DMS53 (cell line): ENCODE measurements around the gene GSAP.
A peak's percentile ranks its signal among the peaks of the same experiment; 100 is the strongest.
"Not testable (repeated sequence)": the region's sequence is repeated elsewhere in the genome, so short reads cannot be mapped to it uniquely, and the experiment has no call there.

Experiments
- DNase-seq: peaks from one replicate; lab custom pipeline; 2025; lab: John Stamatoyannopoulos, UW

The GSAP gene

DNA sequence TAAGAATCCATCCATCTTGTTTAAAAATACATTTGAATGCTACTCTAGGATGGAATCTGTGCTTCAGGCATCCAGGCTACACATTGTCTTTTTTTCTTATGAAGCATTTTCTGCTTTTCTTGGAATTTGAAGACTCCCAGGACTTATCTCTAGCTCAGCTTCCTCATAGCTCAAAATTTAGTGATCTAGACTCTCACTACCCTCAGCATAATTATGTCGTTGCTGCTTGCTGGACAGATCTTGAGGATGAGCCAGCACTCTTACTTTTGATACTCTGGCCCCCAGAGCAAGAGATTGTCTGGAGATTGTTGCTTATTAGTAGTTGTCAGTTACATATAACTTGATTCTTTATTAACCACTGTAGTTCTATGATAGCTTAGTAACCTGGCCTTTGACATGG is 133.3 kb downstream of the GSAP start:
- DNase-seq, result no peak

DNA sequence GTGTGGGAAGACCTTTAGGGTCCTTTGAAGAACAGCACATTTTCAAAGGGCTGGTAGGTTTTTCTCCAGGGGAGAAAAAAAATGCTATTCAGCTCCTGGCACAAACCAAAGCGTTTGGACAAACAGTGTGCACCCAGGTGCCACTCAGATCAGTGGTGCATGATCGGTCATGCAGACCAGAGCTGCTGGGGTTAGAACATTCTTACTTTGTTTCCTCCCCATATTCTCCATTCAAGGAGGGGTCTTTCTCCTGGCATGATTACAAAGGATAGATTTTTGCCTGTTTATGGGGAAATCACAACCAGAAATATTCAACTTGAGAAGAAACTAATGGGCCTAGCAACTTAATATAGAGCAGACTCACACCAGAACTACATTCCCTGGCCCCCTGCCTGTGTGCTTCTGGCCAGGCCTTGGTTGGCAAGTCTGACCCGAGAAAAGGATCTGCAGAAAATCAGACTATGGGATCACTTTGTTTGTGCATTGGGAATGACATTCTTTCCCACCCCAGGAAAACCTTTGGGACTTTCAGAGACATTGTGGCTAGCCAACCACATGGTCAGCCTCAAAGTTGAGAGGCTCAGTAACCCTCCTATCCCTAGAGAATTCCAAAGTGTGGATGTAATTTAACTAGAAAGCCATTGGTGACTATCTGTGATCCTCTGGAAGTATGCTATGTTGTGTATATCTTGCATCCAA is 134.2 kb downstream of the GSAP start:
- DNase-seq, result no peak

DNA sequence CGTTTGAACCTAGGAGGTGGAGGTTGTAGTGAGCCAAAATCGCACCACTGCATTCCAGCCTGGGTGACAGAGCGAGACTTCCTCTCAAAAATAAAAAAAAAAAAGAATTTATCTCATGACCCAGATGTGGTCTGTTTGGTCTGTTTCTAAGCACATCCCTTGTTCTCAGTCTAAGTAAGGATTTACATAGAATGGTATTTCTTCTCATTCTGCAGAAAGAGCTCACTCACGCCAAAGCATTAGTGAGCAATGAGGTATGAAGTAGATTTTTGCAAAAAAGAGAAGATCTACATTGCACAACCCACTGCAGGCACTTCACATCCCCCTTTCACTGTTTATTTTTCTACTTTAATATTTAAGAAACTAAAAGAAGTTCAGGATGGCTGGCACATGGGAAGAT is 140.0 kb downstream of the GSAP start:
- DNase-seq, result no peak

DNA sequence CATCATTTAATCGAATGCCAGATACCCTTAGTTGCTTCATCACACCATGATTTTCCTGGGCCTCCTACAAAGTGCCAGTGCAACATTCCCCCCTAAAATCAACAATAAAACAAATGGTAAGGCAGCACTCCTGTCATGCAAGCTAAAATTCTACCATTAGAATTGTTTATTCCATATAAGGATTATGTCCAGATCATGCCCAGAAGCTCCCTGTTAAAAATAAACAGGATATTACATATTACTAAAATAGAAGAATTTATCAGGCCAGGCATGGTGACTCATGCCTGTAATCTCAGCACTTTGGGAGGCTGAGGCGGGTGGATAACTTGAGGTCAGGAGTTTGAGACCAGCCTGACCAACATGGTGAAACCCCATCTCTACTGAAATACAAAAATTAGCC is 140.5 kb downstream of the GSAP start:
- DNase-seq, result not testable (repeated sequence)

DNA sequence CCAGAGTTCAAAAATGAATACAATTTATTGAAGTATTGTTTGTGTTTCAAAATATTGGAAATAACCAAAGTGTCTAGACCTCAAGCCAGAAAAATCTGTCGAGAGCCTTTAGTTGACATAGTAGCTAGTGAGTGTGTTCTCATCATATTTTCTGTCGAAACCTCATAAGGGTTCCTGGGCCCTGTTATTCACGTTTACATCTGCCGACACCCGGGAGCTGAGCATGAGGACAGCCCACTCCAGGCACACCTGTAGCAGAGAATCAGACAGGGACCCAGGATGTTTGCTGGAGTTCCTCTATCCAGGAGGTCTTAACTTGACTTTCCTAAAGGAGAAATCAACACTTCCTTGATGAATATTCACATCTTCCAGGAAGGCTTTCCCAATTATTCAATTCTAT is 144.4 kb downstream of the GSAP start:
- no peak for DNase-seq

DNA sequence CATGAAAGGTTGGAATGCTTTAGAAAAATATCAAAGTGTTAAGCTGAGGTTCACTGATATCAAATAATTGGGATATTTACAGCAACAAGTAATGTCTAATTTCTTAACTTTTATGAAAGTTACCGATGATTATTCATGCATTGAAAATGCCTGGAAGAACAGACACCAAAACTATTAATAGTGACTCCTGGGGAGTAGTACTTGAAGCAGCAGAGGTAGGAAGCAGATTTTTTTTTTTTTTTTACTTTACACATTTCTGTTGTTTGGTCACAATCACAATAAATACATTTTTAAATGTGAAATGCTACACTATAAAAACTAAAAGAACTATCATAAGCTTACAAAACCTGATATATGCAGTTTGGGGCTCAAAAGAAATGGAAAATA is 146.1 kb downstream of the GSAP start:
- DNase-seq, result no peak

DNA sequence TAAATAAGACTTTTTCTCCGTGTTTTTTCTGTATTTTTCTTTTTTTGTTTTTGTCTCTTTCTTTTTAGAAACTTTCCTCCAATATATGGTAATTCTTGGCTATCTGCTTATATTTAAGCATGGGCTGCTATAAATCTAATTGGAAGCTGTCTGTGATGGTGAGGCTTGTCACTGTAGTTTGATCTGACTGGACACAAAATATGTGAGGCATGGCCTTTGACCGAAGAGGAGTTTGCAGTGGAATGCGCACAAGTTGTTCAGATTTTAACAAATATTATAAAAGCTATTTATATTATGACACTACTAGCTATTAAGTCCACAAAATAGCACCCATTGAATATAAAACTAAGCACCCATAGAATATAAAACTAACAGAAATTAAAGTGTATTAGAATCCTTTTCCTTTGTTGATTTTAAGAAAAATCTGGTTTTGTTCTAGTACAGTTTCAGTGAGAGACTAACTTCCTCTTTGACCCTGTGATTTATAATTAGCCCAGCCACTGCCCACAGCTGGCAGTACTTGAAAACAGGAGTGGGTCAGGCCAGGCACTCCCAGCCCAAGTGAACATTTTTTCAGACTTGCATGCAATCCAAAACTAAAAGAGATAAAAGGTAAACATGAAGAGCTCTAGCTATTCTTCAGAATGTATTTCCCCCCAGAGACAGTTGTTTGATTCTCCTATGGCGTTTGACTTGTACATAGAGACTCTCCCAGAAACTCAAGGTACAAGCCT is 146.6 kb downstream of the GSAP start:
- DNase-seq, result peak; percentile 8

DNA sequence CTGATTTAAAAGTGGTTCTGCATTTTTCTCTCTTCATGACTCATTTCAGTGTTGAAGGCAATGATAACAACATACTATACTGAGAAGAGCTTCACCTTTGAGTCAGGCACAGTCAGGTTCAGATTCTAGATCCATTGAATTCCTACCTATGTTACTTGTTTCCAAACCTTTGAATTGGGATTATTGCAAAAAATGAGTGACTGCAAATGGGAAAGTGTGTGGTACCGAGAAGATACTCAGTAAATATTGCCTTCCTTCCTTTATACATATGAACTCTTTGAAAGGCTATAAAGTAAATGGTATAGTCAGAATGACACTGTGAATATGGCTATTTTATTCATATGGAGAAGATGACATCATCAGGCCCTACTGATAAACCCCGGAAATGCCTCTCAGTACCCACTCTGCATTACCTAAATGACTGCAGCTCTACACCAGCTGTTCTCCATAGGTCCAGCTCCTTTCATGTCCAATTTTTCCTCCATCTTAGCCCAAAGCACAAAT is 149.8 kb downstream of the GSAP start:
- DNase-seq, result no peak

DNA sequence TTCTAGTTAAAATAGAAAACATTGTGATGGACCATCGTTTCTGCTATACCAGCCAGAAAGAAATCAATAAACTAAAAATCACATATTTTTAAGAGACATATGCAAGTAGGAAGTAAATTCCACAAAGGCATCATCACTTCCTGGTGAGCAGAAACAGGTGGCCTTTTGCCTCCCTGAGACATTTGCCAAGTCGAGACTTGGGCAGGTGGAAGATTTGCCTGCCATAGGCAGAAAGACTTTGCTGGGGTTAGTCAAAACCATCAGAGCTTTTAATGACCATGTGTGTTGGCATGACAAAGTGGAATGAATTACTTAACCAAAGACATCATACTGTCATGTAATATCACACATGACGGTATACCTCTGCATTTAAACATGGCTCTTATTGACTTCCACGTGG is 150.5 kb downstream of the GSAP start:
- peak; percentile 18 for DNase-seq

DNA sequence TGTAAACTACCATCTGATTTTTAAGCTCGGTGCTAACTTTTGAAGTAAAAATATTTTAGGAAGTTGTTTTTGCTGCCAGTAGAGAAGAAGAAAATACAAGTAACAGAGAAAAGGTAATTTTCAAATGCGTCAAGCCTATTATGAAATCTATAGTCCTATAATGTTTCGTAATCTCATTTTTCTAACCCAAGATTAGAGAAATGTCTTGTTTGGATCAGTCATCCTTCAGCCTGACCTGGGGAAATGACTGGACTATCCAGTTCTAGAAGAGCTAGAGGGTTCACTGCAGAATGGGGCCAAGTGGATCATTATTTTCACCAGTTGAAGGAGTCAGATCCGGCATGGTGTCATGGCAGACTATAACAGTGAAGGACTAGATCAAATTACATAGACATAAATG is 153.8 kb downstream of the GSAP start:
- DNase-seq, result no peak
